ENCODE results near the gene ZNF181. TPM values are rescaled to one million over a fixed set of nuclear protein-coding genes. Genes with fewer than 3 reads are reported as not detected.

ZNF181 gene
- total and polyA plus RNA-seq, 2 experiments from 2014 or later, result 7.4 to 18.9 TPM

GRCh38 chr19:34688592-34688991, 45.5 kb upstream of the ZNF181 start:
- Histone ChIP-seq H3K9me2 (ENCODE audit: insufficient read depth) (no peaks in the 10 kb centered on the region), H3F3A (replicated peaks; ENCODE audit: low read depth) (no peaks in the 10 kb centered on the region), H4K20me1 (replicated peaks; ENCODE audit: insufficient read depth) (no peaks in the 10 kb centered on the region), H3K79me2 (replicated peaks; ENCODE audit: insufficient read depth) (no peaks in the 10 kb centered on the region), H3K4me1 (ENCODE audit: insufficient read depth) (no peaks in the 10 kb centered on the region), H3K36me3 (ENCODE audit: insufficient read depth) (peaks cover 17% of the 10 kb centered on the region), H3K4me2 (no peak overlapping the region), H3K27me3 (ENCODE audit: insufficient read depth) (no peaks in the 10 kb centered on the region), H3K27ac (ENCODE audit: low read depth) (no peak overlapping the region), H3K4me3 (no peak overlapping the region), H2AFZ (no peak overlapping the region)
- no peak for ATAC-seq
- TF ChIP-seq CREB1 (CRISPR knock-in tag; IDR thresholded peaks at IDR 0.05; ENCODE audit: low read depth), result no peak
- H3K9me3 Mint-ChIP-seq, result peaks cover 31% of the 10 kb centered on the region; the same call in 2 of the 3 replicates
- DNase-seq (ENCODE audit: low spot score), result no peak
- no peak overlapping the region for H3K27ac Mint-ChIP-seq
- H3K4me3 Mint-ChIP-seq, result no peak overlapping the region
- H3K36me3 Mint-ChIP-seq (ENCODE audit: low read depth), result peaks cover 25% of the 10 kb centered on the region
- H3K27me3 Mint-ChIP-seq (ENCODE audit: insufficient read depth, low read depth, poor library complexity), result no peaks in the 10 kb centered on the region
- peaks cover 4% of the 10 kb centered on the region; the same call in 2 of the 3 replicates for H3K4me1 Mint-ChIP-seq

GRCh38 chr19:34690372-34690771, 43.7 kb upstream of the ZNF181 start:
- H3K4me2 ChIP-seq, result no peak overlapping the region
- no peak overlapping the region for H2AFZ ChIP-seq
- H3K27ac ChIP-seq (ENCODE audit: low read depth), result no peak overlapping the region
- no peak for DNase-seq (ENCODE audit: low spot score)
- H3K36me3 ChIP-seq (ENCODE audit: insufficient read depth), result 0 out of 2 replicates have a peak, but pooled peaks cover under 1% of the 10 kb centered on the region
- no peak for ATAC-seq
- H3K4me1 ChIP-seq (ENCODE audit: insufficient read depth), result no peaks in the 10 kb centered on the region
- Mint-ChIP-seq H3K4me1 (peaks cover 4% of the 10 kb centered on the region; the same call in 2 of the 3 replicates), H3K36me3 (ENCODE audit: low read depth) (peaks cover 7% of the 10 kb centered on the region; the same call in 2 of the 3 replicates), H3K27me3 (ENCODE audit: insufficient read depth, low read depth, poor library complexity) (no peaks in the 10 kb centered on the region), H3K4me3 (no peak overlapping the region), H3K9me3 (peaks cover 18% of the 10 kb centered on the region; the same call in 2 of the 3 replicates), H3K27ac (no peak overlapping the region)
- no peaks in the 10 kb centered on the region for H3K79me2 ChIP-seq (replicated peaks; ENCODE audit: insufficient read depth)
- H3K27me3 ChIP-seq (ENCODE audit: insufficient read depth), result no peaks in the 10 kb centered on the region
- H3K9me2 ChIP-seq (ENCODE audit: insufficient read depth), result no peaks in the 10 kb centered on the region
- no peak overlapping the region for H3K4me3 ChIP-seq
- TF ChIP-seq CREB1 (CRISPR knock-in tag; IDR thresholded peaks at IDR 0.05; ENCODE audit: low read depth) (no peak), EZH2phosphoT487 (IDR thresholded peaks at IDR 0.05; ENCODE audit: unreplicated experiment) (no peak), REST (IDR thresholded peaks at IDR 0.05; ENCODE audit: unreplicated experiment) (no peak), ZNF462 (CRISPR knock-in tag; IDR thresholded peaks at IDR 0.05) (no peak)
- no peaks in the 10 kb centered on the region for H4K20me1 ChIP-seq (replicated peaks; ENCODE audit: insufficient read depth)
- H3F3A ChIP-seq (replicated peaks; ENCODE audit: low read depth), result no peaks in the 10 kb centered on the region
